AG04450 (cell line): ENCODE data around the gene GTSE1. TPM values are rescaled to one million over a fixed set of nuclear protein-coding genes. Genes with fewer than 3 reads are reported as not detected.

Experiments
- CTCF ChIA-PET: fragments of 300-600, 350-600 bp; formaldehyde crosslinking; extraction: SDS; loops from one replicate; lab custom pipeline; 2022; ENCODE audit warnings: antibody characterized with exemption, inconsistent platforms; lab: Charles Lee
- POLR2A ChIA-PET: fragments of 350-600 bp; formaldehyde crosslinking; extraction: SDS; loops from one replicate; lab custom pipeline; 2021; ENCODE audit warnings: antibody characterized with exemption, inconsistent platforms; lab: Yijun Ruan, JAX
- DNase-seq: peaks from one replicate; pipeline ENCODE4 v3.0.0-alpha.2; 2011; ENCODE audit warnings: low read depth, low spot score
- H3K27ac ChIP-seq: one replicate; pipeline ENCODE4 v1.5.1; 2012; ENCODE audit warnings: low read depth, low read length, control low read depth
- H3K27me3 ChIP-seq: one replicate; pipeline ENCODE4 v1.6.0; 2012; ENCODE audit warnings: low read length; ENCODE audit not compliant: control insufficient read depth, insufficient read depth
- H3K4me3 ChIP-seq: 2 replicates; pipeline ENCODE4 v1.5.1; 2011; ENCODE audit warnings: mild to moderate bottlenecking, low read depth, low read length, control low read depth
- H3K9me3 ChIP-seq: 2 replicates; pipeline ENCODE4 v1.5.1; 2012; ENCODE audit warnings: low read length; ENCODE audit not compliant: control insufficient read depth, insufficient read depth
- CTCF ChIP-seq: IDR thresholded peaks from 2 replicates; pipeline ENCODE4 v1.5.1; 2011; ENCODE audit warnings: low read depth, low read length, control low read depth, inconsistent platforms
- polyA plus RNA-seq: library from polyadenylated mRNA; depleted of rRNA; stranded (reverse); fragments of >200 nt; gene quantifications from 2 replicates; pipeline ENCODE4 v1.2.3, GENCODE V29; 2011

Gene GTSE1
- polyA plus RNA-seq, 1 experiment = 4.0 TPM

- H3K9me3 ChIP-seq = peaks cover 10% of the 10 kb centered on the region
- peak overlapping the region; percentile 72; the same call in 1 of the 2 replicates for H3K4me3 ChIP-seq
- H3K27ac ChIP-seq = peak overlapping the region; percentile 47
- no peak for DNase-seq
- ChIA-PET CTCF (no interaction called here), POLR2A (interaction anchor here (0.6 to 1.5 kb wide), 2 partner anchors 45 to 316 kb away, joined by 3 to 6 read pairs; no protein-coding TSS in a partner anchor)
- TF ChIP-seq CTCF = no peak
- no peaks in the 10 kb centered on the region for H3K27me3 ChIP-seq
These were observed 1.2 kb upstream of the GTSE1 start for GRCh38 chr22:46295277-46295971.

DNA sequence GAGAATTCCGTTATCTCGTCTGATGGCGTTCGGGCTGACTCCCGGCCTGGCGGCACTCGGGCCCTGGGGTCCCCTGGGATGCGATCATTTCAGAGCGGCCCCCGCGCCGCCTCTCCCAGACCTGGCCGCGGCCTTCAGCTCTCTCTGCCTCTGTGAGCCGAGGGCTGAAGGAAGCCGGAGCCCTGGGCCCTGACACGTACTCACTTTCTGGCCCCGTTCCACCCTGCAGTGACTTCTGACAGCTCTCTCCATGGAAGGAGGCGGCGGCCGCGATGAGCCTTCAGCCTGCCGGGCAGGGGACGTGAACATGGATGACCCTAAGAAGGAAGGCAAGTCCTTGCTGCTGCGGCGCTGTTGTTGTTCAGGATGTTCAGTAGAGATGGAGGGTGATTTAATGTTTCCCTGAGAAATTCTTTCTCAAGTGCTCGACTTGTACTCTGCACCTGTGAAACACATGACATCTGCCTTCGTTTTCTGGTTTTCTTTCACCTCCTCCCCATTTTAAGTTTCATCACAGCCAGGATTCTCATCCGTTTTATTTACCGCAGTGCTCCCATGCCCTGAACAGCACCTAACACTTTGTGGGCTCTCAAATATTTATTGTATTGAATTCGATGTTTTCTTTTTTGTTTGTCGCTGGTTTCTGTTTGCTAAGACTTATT lies 612 bp downstream of the GTSE1 start:
- CTCF ChIA-PET = no interaction called here

DNA sequence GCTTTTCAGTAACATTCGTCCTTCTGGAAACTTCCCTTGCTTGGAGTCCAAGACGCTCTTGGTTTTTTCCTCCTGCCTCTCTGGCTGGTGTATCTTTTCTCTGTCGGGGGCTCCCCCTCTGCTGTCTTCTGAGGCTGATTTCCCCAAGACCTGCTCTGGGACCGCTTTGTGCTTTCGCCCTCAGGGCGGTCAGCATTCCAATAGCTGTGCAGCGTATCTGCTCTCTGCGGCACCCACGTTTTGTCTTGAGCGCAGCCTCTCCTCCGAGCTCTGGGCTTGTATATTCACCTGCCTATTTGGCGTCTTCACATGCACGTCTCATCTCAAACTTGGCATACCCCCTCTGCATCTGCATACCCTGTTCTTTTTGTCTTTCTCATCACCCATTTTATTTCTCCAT lies 2.4 kb downstream of the GTSE1 start:
- DNase-seq = no peak
- Histone ChIP-seq H3K27me3 (no peaks in the 10 kb centered on the region), H3K27ac (no peak overlapping the region), H3K4me3 (no peak overlapping the region), H3K9me3 (no peaks in the 10 kb centered on the region; the same call in 1 of the 2 replicates)
- ChIA-PET CTCF (no interaction called here), POLR2A (interaction anchor here (0.6 kb wide), 1 partner anchor 49 kb away, joined by 3 read pairs; the partner anchor contains the start of gene CDPF1)
- TF ChIP-seq CTCF = no peak

More for the DNA sequence above, 612 bp downstream of the GTSE1 start:
- POLR2A ChIA-PET = interaction anchor here (1.2 kb wide), 1 partner anchor 20 kb away, joined by 4 read pairs; no protein-coding TSS in a partner anchor
- TF ChIP-seq CTCF = no peak
- no peaks in the 10 kb centered on the region for H3K27me3 ChIP-seq
- H3K4me3 ChIP-seq = peak overlapping the region; percentile 72
- no peak overlapping the region for H3K27ac ChIP-seq
- H3K9me3 ChIP-seq = peaks cover 2% of the 10 kb centered on the region
- no peak for DNase-seq

GRCh38 chr22:46300491-46300890 lies 3.8 kb downstream of the GTSE1 start:
- POLR2A ChIA-PET = no interaction called here
- H3K27ac ChIP-seq = no peak overlapping the region
- CTCF ChIA-PET = no interaction called here
- DNase-seq = no peak
- no peaks in the 10 kb centered on the region; the same call in 1 of the 2 replicates for H3K9me3 ChIP-seq
- no peaks in the 10 kb centered on the region for H3K27me3 ChIP-seq
- H3K4me3 ChIP-seq = no peak overlapping the region
- TF ChIP-seq CTCF = no peak

- CTCF ChIA-PET = interaction anchor here (1.2 to 1.7 kb wide), 2 partner anchors 309 kb away, joined by 7 to 10 read pairs; no protein-coding TSS in a partner anchor
These were observed 6.8 kb downstream of the GTSE1 start for GRCh38 chr22:46303347-46303965.

More at GRCh38 chr22:46303347-46303965, 6.8 kb downstream of the GTSE1 start:
- H3K27ac ChIP-seq = peak overlapping the region; percentile 39
- no peak for TF ChIP-seq CTCF
- no peaks in the 10 kb centered on the region for H3K9me3 ChIP-seq
- POLR2A ChIA-PET = no interaction called here
- DNase-seq = no peak
- H3K4me3 ChIP-seq = no peak overlapping the region
- H3K27me3 ChIP-seq = no peaks in the 10 kb centered on the region
